A673 (cell line): ENCODE results near the gene PLXND1. TPM values are rescaled to one million over a fixed set of nuclear protein-coding genes. Genes with fewer than 3 reads are reported as not detected.

Experiments
- BruUV-seq: library from RNA; stranded (reverse); fragments of 400-500 nt; replicated peaks from 2 replicates; lab custom pipeline; 2021; lab: Mats Ljungman, UMichigan
- CTCF ChIA-PET: fragments of 300-600 bp; sonication (Branson Sonifier 250); formaldehyde crosslinking; loops from one replicate; lab custom pipeline; 2022; ENCODE audit warnings: antibody characterized with exemption; lab: Charles Lee
- POLR2A ChIA-PET: fragments of 300-600 bp; sonication (Branson Sonifier 250); formaldehyde crosslinking; loops from one replicate; lab custom pipeline; 2022; ENCODE audit warnings: antibody characterized with exemption; ENCODE audit not compliant: low non-redundant PET; lab: Charles Lee
- DNase-seq: peaks from one replicate; pipeline ENCODE4 v3.0.0-alpha.2; 2015; ENCODE audit warnings: low spot score
- H3K27ac ChIP-seq: fragments of 200-600 bp; sonication (generic); 2 replicates; pipeline ENCODE4 v1.5.1; 2016; ENCODE audit warnings: mixed run types, low read depth, mild to moderate bottlenecking, mixed read lengths, antibody characterized with exemption, low read length; ENCODE audit not compliant: poor library complexity, severe bottlenecking
- H3K27me3 ChIP-seq: fragments of 200-600 bp; sonication (generic); replicated peaks from 2 replicates; pipeline ENCODE4 v1.6.1; 2017; ENCODE audit warnings: mixed run types, low read depth, mild to moderate bottlenecking, mixed read lengths, antibody characterized with exemption, low read length; ENCODE audit not compliant: insufficient read depth, poor library complexity
- H3K36me3 ChIP-seq: fragments of 200-600 bp; sonication (generic); 2 replicates; pipeline ENCODE4 v1.6.1; 2016; ENCODE audit warnings: mixed run types, mild to moderate bottlenecking, mixed read lengths, antibody characterized with exemption, low read length; ENCODE audit not compliant: insufficient read depth, poor library complexity, severe bottlenecking
- H3K4me1 ChIP-seq: fragments of 200-600 bp; sonication (generic); 2 replicates; pipeline ENCODE4 v1.6.1; 2017; ENCODE audit warnings: mixed run types, mild to moderate bottlenecking, mixed read lengths, antibody characterized with exemption, low read length; ENCODE audit not compliant: insufficient read depth, poor library complexity, severe bottlenecking
- H3K4me3 ChIP-seq: fragments of 200-600 bp; sonication (generic); 2 replicates; pipeline ENCODE4 v1.5.1; 2016; ENCODE audit warnings: low read depth, mixed run types, mild to moderate bottlenecking, mixed read lengths, low read length; ENCODE audit not compliant: poor library complexity, severe bottlenecking
- H3K9me3 ChIP-seq: fragments of 200-600 bp; sonication (generic); 2 replicates; pipeline ENCODE4 v1.6.1; 2016; ENCODE audit warnings: mixed run types, low read depth, mild to moderate bottlenecking, mixed read lengths, antibody characterized with exemption, low read length; ENCODE audit not compliant: poor library complexity, severe bottlenecking
- EZH2 ChIP-seq: fragments of 200-600 bp; sonication (generic); IDR thresholded peaks from 2 replicates; pipeline ENCODE4 v1.6.1; 2017; ENCODE audit warnings: borderline replicate concordance, low read depth, mild to moderate bottlenecking, mixed read lengths, antibody characterized with exemption, low read length; ENCODE audit not compliant: poor library complexity, severe bottlenecking
- intact Hi-C: fragments of 100-400 bp; cut with micrococcal nuclease; formaldehyde crosslinking; loops from one replicate; pipeline ENCODE4 v1.10.0; 2022; ENCODE audit not compliant: unreplicated experiment
- total RNA-seq: library from RNA; stranded (reverse); gene quantifications from 2 replicates; pipeline ENCODE4 v1.2.3, GENCODE V29; 2021
- TF ChIP-seq, protein P1 (sequence below): fragments of 300-800, 200-600 bp; sonication (generic); conservative IDR thresholded peaks from 2 replicates; pipeline ENCODE4 v1.5.1; 2017; ENCODE audit warnings: low read depth, mild to moderate bottlenecking, antibody characterized with exemption, low read length, moderate library complexity, mixed read lengths

Gene PLXND1
- total RNA-seq, 1 experiment from 2014 or later, result 31.5 TPM

DNA sequence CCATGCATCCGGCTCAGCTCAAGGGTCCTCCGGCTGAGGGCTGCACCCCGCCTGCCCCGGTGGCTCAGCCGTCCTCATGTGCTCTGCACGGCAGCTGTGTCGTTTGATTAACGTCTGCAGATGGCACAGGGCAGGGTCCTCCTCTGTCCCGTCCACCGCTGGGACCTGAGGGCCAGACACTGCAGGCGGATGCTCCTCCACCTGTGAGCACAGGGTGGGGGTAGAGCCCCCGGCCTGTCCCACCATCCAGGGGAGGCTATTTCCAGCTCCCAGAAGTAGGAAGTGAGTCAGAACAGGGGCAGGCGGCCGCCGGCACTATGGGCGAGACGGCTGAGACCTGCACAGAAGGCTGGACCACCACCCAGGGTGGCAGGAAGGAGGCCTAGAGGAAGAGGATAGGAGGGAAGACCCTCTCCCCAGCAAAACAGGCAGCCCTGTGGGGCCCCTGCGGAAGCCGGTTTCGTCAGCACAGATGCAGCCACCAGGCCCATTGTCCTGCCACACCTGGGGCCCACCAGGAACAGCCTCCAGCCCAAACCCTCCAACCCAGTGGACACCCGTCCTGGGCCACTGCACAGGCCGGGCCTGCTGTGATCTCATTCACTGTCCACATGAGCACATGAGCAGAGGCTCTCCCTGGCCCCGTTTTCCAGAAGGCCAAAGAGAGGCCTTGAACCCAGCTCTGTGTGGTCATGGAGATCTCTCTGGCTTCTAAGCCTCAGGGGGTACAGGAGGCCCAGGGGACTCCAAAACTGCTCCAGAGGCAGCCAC, 12.6 kb upstream of the PLXND1 start:
- Histone ChIP-seq H3K36me3 (no peaks in the 10 kb centered on the region), H3K4me3 (no peak overlapping the region), H3K27ac (no peak overlapping the region), H3K4me1 (no peaks in the 10 kb centered on the region), H3K27me3 (no peaks in the 10 kb centered on the region), H3K9me3 (no peaks in the 10 kb centered on the region)
- BruUV-seq, result no TSS peak
- intact Hi-C loops, result no loop called here
- no peak for TF ChIP-seq EZH2
- TF ChIP-seq, protein P1, sequence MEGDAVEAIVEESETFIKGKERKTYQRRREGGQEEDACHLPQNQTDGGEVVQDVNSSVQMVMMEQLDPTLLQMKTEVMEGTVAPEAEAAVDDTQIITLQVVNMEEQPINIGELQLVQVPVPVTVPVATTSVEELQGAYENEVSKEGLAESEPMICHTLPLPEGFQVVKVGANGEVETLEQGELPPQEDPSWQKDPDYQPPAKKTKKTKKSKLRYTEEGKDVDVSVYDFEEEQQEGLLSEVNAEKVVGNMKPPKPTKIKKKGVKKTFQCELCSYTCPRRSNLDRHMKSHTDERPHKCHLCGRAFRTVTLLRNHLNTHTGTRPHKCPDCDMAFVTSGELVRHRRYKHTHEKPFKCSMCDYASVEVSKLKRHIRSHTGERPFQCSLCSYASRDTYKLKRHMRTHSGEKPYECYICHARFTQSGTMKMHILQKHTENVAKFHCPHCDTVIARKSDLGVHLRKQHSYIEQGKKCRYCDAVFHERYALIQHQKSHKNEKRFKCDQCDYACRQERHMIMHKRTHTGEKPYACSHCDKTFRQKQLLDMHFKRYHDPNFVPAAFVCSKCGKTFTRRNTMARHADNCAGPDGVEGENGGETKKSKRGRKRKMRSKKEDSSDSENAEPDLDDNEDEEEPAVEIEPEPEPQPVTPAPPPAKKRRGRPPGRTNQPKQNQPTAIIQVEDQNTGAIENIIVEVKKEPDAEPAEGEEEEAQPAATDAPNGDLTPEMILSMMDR, result no peak
- ChIA-PET POLR2A (no interaction called here), CTCF (interaction anchor here (0.7 kb wide), 1 partner anchor 27 kb away, joined by 3 read pairs; no protein-coding TSS in a partner anchor)
- no peak for DNase-seq

DNA sequence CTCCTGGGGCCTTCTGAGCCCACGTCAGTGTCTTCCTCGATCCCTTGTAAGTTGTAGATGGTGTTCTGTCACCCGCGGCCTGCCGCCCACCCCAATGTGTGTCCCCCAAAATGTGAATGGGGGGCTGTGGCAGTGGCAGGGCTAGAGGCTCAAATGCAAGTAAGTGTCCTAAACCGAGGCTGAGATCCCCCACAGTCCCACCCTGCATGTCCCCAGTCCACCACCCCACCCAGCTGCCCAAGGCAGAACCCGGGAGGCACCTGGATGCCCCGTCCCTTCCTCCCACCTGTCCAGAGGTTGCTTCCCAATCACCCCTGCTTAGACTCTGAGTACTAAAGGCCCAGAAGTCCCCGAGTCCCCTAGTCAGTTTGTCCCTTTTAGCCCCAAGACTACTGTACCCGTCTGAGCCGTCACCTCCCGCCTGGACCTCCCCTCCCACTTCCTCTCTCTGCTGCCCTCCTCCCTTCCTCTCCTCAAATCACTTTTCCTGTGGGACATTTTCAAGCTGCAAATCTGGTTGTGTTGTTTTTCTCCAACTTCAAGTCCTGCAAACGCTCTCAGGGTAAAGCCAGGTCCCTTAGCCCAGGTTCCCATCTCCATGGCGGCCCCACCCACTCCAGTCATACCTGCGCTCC, 11.8 kb upstream of the PLXND1 start:
- no peaks in the 10 kb centered on the region for H3K36me3 ChIP-seq
- no peak overlapping the region for H3K4me3 ChIP-seq
- no peaks in the 10 kb centered on the region for H3K27me3 ChIP-seq
- intact Hi-C loops, result no loop called here
- no peaks in the 10 kb centered on the region for H3K9me3 ChIP-seq
- no peak overlapping the region for H3K27ac ChIP-seq
- ChIA-PET CTCF (no interaction called here), POLR2A (no interaction called here)
- no TSS peak for BruUV-seq
- no peaks in the 10 kb centered on the region for H3K4me1 ChIP-seq
- TF ChIP-seq, protein P1, result no peak
- no peak for TF ChIP-seq EZH2
- DNase-seq, result no peak

DNA sequence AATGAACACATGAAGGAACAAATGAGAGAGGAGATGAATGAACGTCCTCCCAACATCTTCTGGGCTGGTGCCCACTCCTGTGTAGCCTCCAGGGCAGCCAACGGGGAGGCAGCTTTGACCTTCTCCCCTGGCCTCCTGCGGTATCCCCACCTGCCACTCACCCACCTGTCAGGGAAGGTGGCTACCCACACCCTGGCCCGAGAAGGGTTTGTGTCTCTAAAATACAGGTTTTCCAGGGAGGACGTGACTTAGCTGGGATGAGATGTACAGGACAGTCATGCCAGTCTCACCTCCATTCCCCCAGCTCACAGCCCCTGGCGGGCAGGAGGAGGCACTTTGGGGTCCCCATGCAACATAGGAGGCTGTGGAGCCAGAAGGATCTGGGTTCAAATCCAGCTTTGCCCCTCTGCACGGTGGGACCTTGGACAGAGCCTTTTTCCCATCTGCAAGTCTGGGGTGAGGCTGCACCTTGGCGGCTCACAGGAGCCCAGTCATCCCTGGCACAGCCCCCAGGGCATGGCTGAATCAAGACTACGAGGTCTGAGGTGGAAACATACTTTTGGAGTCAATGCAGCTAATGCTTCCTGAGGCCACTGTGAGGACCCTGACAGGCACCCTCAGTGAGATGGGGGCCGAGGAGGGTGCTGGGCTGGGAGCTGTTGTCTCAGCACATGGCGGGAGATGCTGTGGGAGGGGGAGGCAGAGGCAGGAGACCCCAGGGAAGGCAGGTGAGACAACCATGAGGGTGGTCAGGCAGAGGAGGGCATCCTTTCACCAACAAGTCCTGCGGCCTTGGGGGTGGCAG, 11.1 kb upstream of the PLXND1 start:
- Histone ChIP-seq H3K4me3 (no peak overlapping the region), H3K27ac (no peak overlapping the region), H3K4me1 (no peaks in the 10 kb centered on the region), H3K27me3 (no peaks in the 10 kb centered on the region), H3K36me3 (no peaks in the 10 kb centered on the region), H3K9me3 (no peaks in the 10 kb centered on the region)
- intact Hi-C loops, result no loop called here
- no peak for DNase-seq
- TF ChIP-seq, protein P1, result no peak
- no peak for TF ChIP-seq EZH2
- BruUV-seq, result no TSS peak
- ChIA-PET CTCF (no interaction called here), POLR2A (no interaction called here)
